Measurements from ENCODE around the gene NEXN.
"Not testable (repeated sequence)": the region's sequence is repeated elsewhere in the genome, so short reads cannot be mapped to it uniquely, and the experiment has no call there.

The NEXN gene

GRCh38 chr1:77905603-77906002 is 17.2 kb downstream of the NEXN start:
- no peak for DNase-seq

- DNase-seq, result no peak
These were observed 17.7 kb downstream of the NEXN start for GRCh38 chr1:77906019-77906545.

GRCh38 chr1:77906624-77907023 is 18.2 kb downstream of the NEXN start:
- DNase-seq, result no peak

- DNase-seq, result no peak
These were observed 21.7 kb downstream of the NEXN start for GRCh38 chr1:77910116-77910515.

- DNase-seq, result not testable (repeated sequence)
These were observed 30.5 kb downstream of the NEXN start for GRCh38 chr1:77918918-77919317.

- DNase-seq, result no peak
These were observed 37.1 kb downstream of the NEXN start for GRCh38 chr1:77925518-77925917.

GRCh38 chr1:77925956-77926355 is 37.5 kb downstream of the NEXN start:
- DNase-seq, result no peak

- DNase-seq, result no peak
These were observed 38.3 kb downstream of the NEXN start for GRCh38 chr1:77926561-77927357.

GRCh38 chr1:77927414-77927813 is 39.0 kb downstream of the NEXN start:
- DNase-seq, result no peak

GRCh38 chr1:77929806-77930205 is 41.4 kb downstream of the NEXN start:
- no peak for DNase-seq

- no peak for DNase-seq
These were observed 50.2 kb downstream of the NEXN start for GRCh38 chr1:77938651-77939050.

- DNase-seq, result no peak
These were observed 52.6 kb downstream of the NEXN start for GRCh38 chr1:77940921-77941570.

GRCh38 chr1:77942400-77943140 is 54.1 kb downstream of the NEXN start:
- no peak for DNase-seq

- DNase-seq, result no peak
These were observed 56.9 kb downstream of the NEXN start for GRCh38 chr1:77945345-77945744.

GRCh38 chr1:77948841-77949424 is 60.5 kb downstream of the NEXN start:
- no peak for DNase-seq

- no peak for DNase-seq
These were observed 62.4 kb downstream of the NEXN start for GRCh38 chr1:77950873-77951272.

GRCh38 chr1:77951328-77951727 is 62.9 kb downstream of the NEXN start:
- no peak for DNase-seq

- DNase-seq, result no peak
These were observed 65.5 kb downstream of the NEXN start for GRCh38 chr1:77953907-77954306.

- DNase-seq, result no peak
These were observed 66.1 kb downstream of the NEXN start for GRCh38 chr1:77954521-77954920.

- no peak for DNase-seq
These were observed 67.3 kb downstream of the NEXN start for GRCh38 chr1:77955709-77956108.

GRCh38 chr1:77956464-77956863 is 68.0 kb downstream of the NEXN start:
- no peak for DNase-seq

- DNase-seq, result no peak
These were observed 70.0 kb downstream of the NEXN start for GRCh38 chr1:77958391-77958790.
